ENCODE results near the gene SLC22A2.

SLC22A2 gene

DNA sequence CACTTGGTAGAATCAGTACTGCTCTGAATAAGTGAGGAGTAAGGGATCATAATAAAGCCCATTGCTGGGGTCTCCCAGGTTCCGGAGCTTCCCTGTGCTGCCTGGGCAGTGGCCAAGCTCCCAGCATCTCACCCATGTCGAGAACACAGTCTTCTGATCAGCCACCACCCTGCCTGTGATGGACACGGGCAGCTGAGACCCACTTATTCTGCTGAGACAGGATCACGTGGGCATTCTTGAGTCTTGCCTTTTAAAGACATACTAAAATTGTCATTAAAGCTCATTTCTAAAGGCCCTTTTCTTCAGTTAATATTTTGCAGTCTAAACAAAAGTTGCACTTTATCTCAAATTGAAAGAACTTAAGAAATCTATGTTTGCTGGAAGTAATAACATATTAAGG is 42.7 kb upstream of the SLC22A2 start:
- no peak overlapping the region for H4K12ac ChIP-seq (ENCODE audit: low read depth, low read length)
- WGBS (ENCODE audit: extremely low coverage, insufficient coverage, insufficient read length), result no CpG with 5 or more reads among the region's 4 CpGs
- DNase-seq, result no peak

GRCh38 chr6:160300076-160300695 is 41.6 kb upstream of the SLC22A2 start:
- Histone ChIP-seq H3K18ac (ENCODE audit: low read length) (no peak overlapping the region), H3K27ac (ENCODE audit: low read depth, low read length) (no peak overlapping the region), H2BK120ac (ENCODE audit: insufficient read depth, low read length, poor library complexity) (no peak overlapping the region), H2BK5ac (ENCODE audit: low read depth, low read length, poor library complexity) (no peak overlapping the region), H4K12ac (ENCODE audit: low read depth, low read length) (no peak overlapping the region), H3K4me2 (ENCODE audit: low read length) (no peak overlapping the region), H4K8ac (ENCODE audit: low read depth, low read length) (no peak overlapping the region), H3K4me1 (ENCODE audit: control insufficient read depth in 1 of 2, insufficient read depth in 2 of 2, low read length in 2 of 2) (no peaks in the 10 kb centered on the region), H3K23ac (ENCODE audit: low read length) (no peak overlapping the region), H2BK12ac (ENCODE audit: low read length) (no peak overlapping the region), H3K14ac (ENCODE audit: low read length) (no peak overlapping the region), H3K4ac (ENCODE audit: low read depth, low read length) (no peak overlapping the region), H3K27me3 (ENCODE audit: insufficient read depth, low read length) (no peaks in the 10 kb centered on the region), H3K4me3 (ENCODE audit: low read depth, low read length) (no peak overlapping the region), H3K9ac (ENCODE audit: low read length) (no peak overlapping the region), H3K79me2 (ENCODE audit: control insufficient read depth, insufficient read depth, low read length, poor library complexity) (no peaks in the 10 kb centered on the region), H3K36me3 (ENCODE audit: control insufficient read depth in 1 of 2, insufficient read depth in 2 of 2, low read length in 2 of 2) (no peaks in the 10 kb centered on the region), H3K9me3 (ENCODE audit: insufficient read depth, low read depth, low read length) (peaks cover 10% of the 10 kb centered on the region), H2AK5ac (ENCODE audit: low read length) (no peak overlapping the region), H2AFZ (ENCODE audit: insufficient read depth, low read length, poor library complexity) (no peak overlapping the region), H4K91ac (ENCODE audit: low read depth, low read length) (no peak overlapping the region), H3K79me1 (ENCODE audit: low read length) (no peaks in the 10 kb centered on the region)
- no peak for DNase-seq
- WGBS (ENCODE audit: extremely low coverage, insufficient coverage, insufficient read length), result no CpG with 5 or more reads among the region's 15 CpGs

More for the DNA sequence above, 42.7 kb upstream of the SLC22A2 start:
- no peak overlapping the region for H3K14ac ChIP-seq (ENCODE audit: low read length)
- H3K18ac ChIP-seq (ENCODE audit: low read length), result no peak overlapping the region
- no peak overlapping the region for H2BK12ac ChIP-seq (ENCODE audit: low read length)
- no peak overlapping the region for H3K4me2 ChIP-seq (ENCODE audit: low read length)
- no peaks in the 10 kb centered on the region for H3K79me1 ChIP-seq (ENCODE audit: low read length)
- no peak overlapping the region for H2AK5ac ChIP-seq (ENCODE audit: low read length)
- H2AFZ ChIP-seq (ENCODE audit: insufficient read depth, low read length, poor library complexity), result no peak overlapping the region
- no peak overlapping the region for H2BK120ac ChIP-seq (ENCODE audit: insufficient read depth, low read length, poor library complexity)
- H3K9ac ChIP-seq (ENCODE audit: low read length), result no peak overlapping the region
- no peak overlapping the region for H3K23ac ChIP-seq (ENCODE audit: low read length)
- no peaks in the 10 kb centered on the region for H3K27me3 ChIP-seq (ENCODE audit: insufficient read depth, low read length)
- no peak overlapping the region for H3K27ac ChIP-seq (ENCODE audit: low read depth, low read length)
- H3K4ac ChIP-seq (ENCODE audit: low read depth, low read length), result no peak overlapping the region
- H3K4me1 ChIP-seq (ENCODE audit: control insufficient read depth in 1 of 2, insufficient read depth in 2 of 2, low read length in 2 of 2), result no peaks in the 10 kb centered on the region
- no peaks in the 10 kb centered on the region for H3K79me2 ChIP-seq (ENCODE audit: control insufficient read depth, insufficient read depth, low read length, poor library complexity)
- no peak overlapping the region for H2BK5ac ChIP-seq (ENCODE audit: low read depth, low read length, poor library complexity)
- no peaks in the 10 kb centered on the region for H3K36me3 ChIP-seq (ENCODE audit: control insufficient read depth in 1 of 2, insufficient read depth in 2 of 2, low read length in 2 of 2)
- H3K4me3 ChIP-seq (ENCODE audit: low read depth, low read length), result no peak overlapping the region
- no peak overlapping the region for H4K8ac ChIP-seq (ENCODE audit: low read depth, low read length)
- no peak overlapping the region for H4K91ac ChIP-seq (ENCODE audit: low read depth, low read length)
- peaks cover 10% of the 10 kb centered on the region for H3K9me3 ChIP-seq (ENCODE audit: insufficient read depth, low read depth, low read length)

GRCh38 chr6:160299559-160299958 is 40.9 kb upstream of the SLC22A2 start:
- Histone ChIP-seq H3K23ac (ENCODE audit: low read length) (no peak overlapping the region), H3K79me2 (ENCODE audit: control insufficient read depth, insufficient read depth, low read length, poor library complexity) (no peaks in the 10 kb centered on the region), H3K27me3 (ENCODE audit: insufficient read depth, low read length) (no peaks in the 10 kb centered on the region), H3K36me3 (ENCODE audit: control insufficient read depth in 1 of 2, insufficient read depth in 2 of 2, low read length in 2 of 2) (no peaks in the 10 kb centered on the region), H3K4me3 (ENCODE audit: low read depth, low read length) (no peak overlapping the region), H3K79me1 (ENCODE audit: low read length) (no peaks in the 10 kb centered on the region), H3K9ac (ENCODE audit: low read length) (no peak overlapping the region), H3K4me2 (ENCODE audit: low read length) (no peak overlapping the region), H2BK120ac (ENCODE audit: insufficient read depth, low read length, poor library complexity) (no peak overlapping the region), H4K91ac (ENCODE audit: low read depth, low read length) (no peak overlapping the region), H2BK5ac (ENCODE audit: low read depth, low read length, poor library complexity) (no peak overlapping the region), H3K4me1 (ENCODE audit: control insufficient read depth in 1 of 2, insufficient read depth in 2 of 2, low read length in 2 of 2) (no peaks in the 10 kb centered on the region), H3K9me3 (ENCODE audit: insufficient read depth, low read depth, low read length) (peaks cover 10% of the 10 kb centered on the region), H3K4ac (ENCODE audit: low read depth, low read length) (no peak overlapping the region), H2AFZ (ENCODE audit: insufficient read depth, low read length, poor library complexity) (no peak overlapping the region), H2AK5ac (ENCODE audit: low read length) (no peak overlapping the region), H3K18ac (ENCODE audit: low read length) (no peak overlapping the region), H4K8ac (ENCODE audit: low read depth, low read length) (no peak overlapping the region), H2BK12ac (ENCODE audit: low read length) (no peak overlapping the region), H4K12ac (ENCODE audit: low read depth, low read length) (no peak overlapping the region), H3K27ac (ENCODE audit: low read depth, low read length) (no peak overlapping the region), H3K14ac (ENCODE audit: low read length) (no peak overlapping the region)
- no CpG with 5 or more reads among the region's 11 CpGs for WGBS (ENCODE audit: extremely low coverage, insufficient coverage, insufficient read length)
- no peak for DNase-seq

DNA sequence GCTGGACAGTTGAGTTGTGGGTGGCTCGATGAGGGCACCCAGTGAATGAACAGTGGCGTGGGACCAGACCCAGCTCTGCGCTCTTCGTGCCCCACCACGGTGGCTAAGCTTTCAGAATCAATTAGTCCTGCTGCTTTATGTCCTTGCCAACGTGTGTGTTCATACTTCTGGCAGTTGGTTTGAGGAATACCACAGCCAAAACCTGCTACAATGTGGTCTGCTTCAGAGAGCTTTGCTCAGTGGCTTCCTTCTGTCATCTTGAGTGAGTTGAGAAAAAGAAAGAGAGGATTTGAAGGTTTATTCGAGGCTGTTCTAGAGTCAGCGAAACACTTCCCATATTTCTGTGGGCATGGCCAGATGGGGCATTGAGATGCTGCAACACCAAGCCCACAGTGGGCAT is 39.5 kb upstream of the SLC22A2 start:
- Histone ChIP-seq H3K14ac (ENCODE audit: low read length) (no peak overlapping the region), H3K23ac (ENCODE audit: low read length) (no peak overlapping the region), H3K79me1 (ENCODE audit: low read length) (no peaks in the 10 kb centered on the region), H2AFZ (ENCODE audit: insufficient read depth, low read length, poor library complexity) (no peak overlapping the region), H3K4ac (ENCODE audit: low read depth, low read length) (no peak overlapping the region), H3K18ac (ENCODE audit: low read length) (no peak overlapping the region), H4K91ac (ENCODE audit: low read depth, low read length) (no peak overlapping the region), H2BK120ac (ENCODE audit: insufficient read depth, low read length, poor library complexity) (no peak overlapping the region), H3K4me3 (ENCODE audit: low read depth, low read length) (no peak overlapping the region), H3K9ac (ENCODE audit: low read length) (no peak overlapping the region), H4K12ac (ENCODE audit: low read depth, low read length) (no peak overlapping the region), H3K4me2 (ENCODE audit: low read length) (no peak overlapping the region), H2BK12ac (ENCODE audit: low read length) (no peak overlapping the region), H3K36me3 (ENCODE audit: control insufficient read depth in 1 of 2, insufficient read depth in 2 of 2, low read length in 2 of 2) (no peaks in the 10 kb centered on the region), H3K27ac (ENCODE audit: low read depth, low read length) (no peak overlapping the region), H3K4me1 (ENCODE audit: control insufficient read depth in 1 of 2, insufficient read depth in 2 of 2, low read length in 2 of 2) (no peaks in the 10 kb centered on the region), H3K9me3 (ENCODE audit: insufficient read depth, low read depth, low read length) (peaks cover 6% of the 10 kb centered on the region), H3K27me3 (ENCODE audit: insufficient read depth, low read length) (no peaks in the 10 kb centered on the region), H2BK5ac (ENCODE audit: low read depth, low read length, poor library complexity) (no peak overlapping the region), H3K79me2 (ENCODE audit: control insufficient read depth, insufficient read depth, low read length, poor library complexity) (no peaks in the 10 kb centered on the region), H4K8ac (ENCODE audit: low read depth, low read length) (no peak overlapping the region), H2AK5ac (ENCODE audit: low read length) (no peak overlapping the region)
- no CpG with 5 or more reads among the region's 8 CpGs for WGBS (ENCODE audit: extremely low coverage, insufficient coverage, insufficient read length)
- DNase-seq, result no peak
